Hematopoietic multipotent progenitor cell treated with erythropoietin and hydrocortisone succinate and interleukin-3 and kit ligand, for 15 days (in vitro differentiated cells): Measurements from ENCODE around the gene CYP11A1.

Experiments
- DNase-seq: peaks from one replicate; pipeline ENCODE4 v3.0.0-alpha.2; 2015; ENCODE audit warnings: low spot score

Gene CYP11A1

GRCh38 chr15:74322558-74323180, 44.8 kb downstream of the CYP11A1 start:
- peak; percentile 12 for DNase-seq

GRCh38 chr15:74320352-74321247, 46.8 kb downstream of the CYP11A1 start:
- no peak for DNase-seq

GRCh38 chr15:74319596-74320351, 47.7 kb downstream of the CYP11A1 start:
- no peak for DNase-seq

- DNase-seq, result no peak
Observed at GRCh38 chr15:74319138-74319460, 48.3 kb downstream of the CYP11A1 start.

- DNase-seq, result no peak
Observed at GRCh38 chr15:74318376-74319137, 48.9 kb downstream of the CYP11A1 start.

- no peak for DNase-seq
Observed at GRCh38 chr15:74317820-74318375, 49.5 kb downstream of the CYP11A1 start.

GRCh38 chr15:74316141-74316540, 51.3 kb downstream of the CYP11A1 start:
- DNase-seq, result no peak

GRCh38 chr15:74315626-74316025, 51.8 kb downstream of the CYP11A1 start:
- no peak for DNase-seq

GRCh38 chr15:74314795-74315438, 52.5 kb downstream of the CYP11A1 start:
- DNase-seq, result no peak

- DNase-seq, result no peak
Observed at GRCh38 chr15:74313889-74314288, 53.6 kb downstream of the CYP11A1 start.

GRCh38 chr15:74312445-74313007, 54.9 kb downstream of the CYP11A1 start:
- DNase-seq, result no peak

GRCh38 chr15:74311734-74312444, 55.6 kb downstream of the CYP11A1 start:
- DNase-seq, result no peak

GRCh38 chr15:74307827-74308811, 59.3 kb downstream of the CYP11A1 start:
- DNase-seq, result no peak

GRCh38 chr15:74306781-74307217, 60.6 kb downstream of the CYP11A1 start:
- no peak for DNase-seq

GRCh38 chr15:74305687-74306086, 61.8 kb downstream of the CYP11A1 start:
- DNase-seq, result no peak

GRCh38 chr15:74304431-74304830, 63.0 kb downstream of the CYP11A1 start:
- no peak for DNase-seq

GRCh38 chr15:74303741-74304309, 63.6 kb downstream of the CYP11A1 start:
- no peak for DNase-seq

GRCh38 chr15:74302821-74303359, 64.6 kb downstream of the CYP11A1 start:
- no peak for DNase-seq
